ENCODE results near the gene USP33.
A peak's percentile ranks its signal among the peaks of the same experiment; 100 is the strongest.
"Not testable (repeated sequence)": the region's sequence is repeated elsewhere in the genome, so short reads cannot be mapped to it uniquely, and the experiment has no call there.

USP33 gene

DNA sequence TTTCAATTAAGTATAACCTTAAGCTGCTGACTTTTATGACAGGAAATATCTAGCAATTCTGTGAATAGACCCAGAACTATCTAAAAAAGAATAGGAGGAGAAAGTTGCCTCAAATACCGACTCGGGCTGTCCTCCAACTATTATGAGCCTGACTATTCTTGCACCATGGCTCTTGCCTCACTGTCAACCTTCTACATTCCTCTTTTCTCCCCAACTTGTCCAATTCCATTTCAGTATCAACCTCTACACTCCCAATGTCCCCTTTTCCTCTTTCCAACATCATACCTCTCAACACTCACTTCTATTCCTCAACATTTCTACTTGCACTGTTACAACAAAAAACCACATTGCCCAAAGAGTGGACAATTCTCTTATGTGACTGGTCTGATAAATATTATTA is 79.5 kb downstream of the USP33 start:
- no peak for DNase-seq
- intact Hi-C loops (cut with DNase I): loop anchor here (5.0 kb wide), 4 partner anchors 143 to 533 kb away; partner anchors contain the start of genes AK5 and PIGK

GRCh38 chr1:77678660-77679610 is 80.7 kb downstream of the USP33 start:
- intact Hi-C loops (cut with DNase I): no loop called here
- DNase-seq: no peak

- intact Hi-C loops (cut with DNase I); DNase-seq: not testable (repeated sequence)
Observed at GRCh38 chr1:77674807-77675206, 84.8 kb downstream of the USP33 start.

DNA sequence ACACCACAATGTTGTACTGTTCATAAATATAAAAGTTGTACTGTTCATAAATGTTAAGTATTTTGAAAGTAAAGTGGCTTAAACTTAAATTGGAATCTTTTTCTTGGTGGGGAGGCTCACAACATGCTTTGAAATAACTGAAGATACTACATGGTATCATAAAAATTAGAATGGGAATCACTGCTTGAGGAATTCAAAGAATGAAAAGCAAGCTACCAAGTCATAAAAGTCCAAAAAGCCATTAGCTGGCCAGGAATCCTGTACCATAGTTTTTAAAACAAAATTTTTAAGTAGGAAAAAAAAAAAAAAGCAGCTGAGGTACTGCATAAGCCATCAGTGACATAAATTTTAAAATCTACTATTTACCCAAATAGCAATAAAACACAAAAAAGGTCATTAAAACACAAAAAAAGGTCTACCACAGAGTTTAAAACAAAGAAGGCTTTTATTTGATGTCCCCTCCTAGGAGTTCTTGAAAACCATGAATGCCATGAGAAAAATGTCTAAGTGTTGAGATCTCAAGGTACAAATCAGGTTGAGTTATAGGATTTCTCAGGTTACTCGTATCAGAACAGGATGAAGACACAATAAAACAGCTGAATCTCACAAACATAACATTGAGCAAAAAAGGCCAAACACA is 85.8 kb downstream of the USP33 start:
- no peak for DNase-seq
- intact Hi-C loops (cut with DNase I): no loop called here

GRCh38 chr1:77673030-77673429 is 86.6 kb downstream of the USP33 start:
- no peak for DNase-seq
- intact Hi-C loops (cut with DNase I): no loop called here

GRCh38 chr1:77672374-77672773 is 87.3 kb downstream of the USP33 start:
- intact Hi-C loops (cut with DNase I): no loop called here
- no peak for DNase-seq

GRCh38 chr1:77671836-77672235 is 87.8 kb downstream of the USP33 start:
- intact Hi-C loops (cut with DNase I): no loop called here
- DNase-seq: peak in 1 of 42 donors; percentile 32

DNA sequence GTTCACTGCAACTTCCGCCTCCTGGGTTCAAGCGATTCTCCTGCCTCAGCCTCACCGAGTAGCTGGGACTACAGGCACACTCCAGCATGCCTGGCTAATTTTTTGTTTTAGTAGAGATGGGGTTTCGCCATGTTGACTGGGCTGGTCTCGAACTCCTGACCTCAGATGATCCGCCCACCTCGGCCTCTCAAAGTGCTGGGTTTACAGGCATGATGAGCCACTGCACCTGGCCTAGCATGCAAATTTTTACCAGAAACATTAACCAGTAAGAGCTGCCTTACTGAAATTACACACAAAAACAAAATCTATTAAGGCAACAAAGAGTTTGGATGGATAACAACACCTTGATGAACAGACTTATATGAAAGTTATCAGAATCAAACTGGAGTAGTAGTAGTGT is 89.3 kb downstream of the USP33 start:
- intact Hi-C loops (cut with DNase I): no loop called here
- no peak for DNase-seq

GRCh38 chr1:77668924-77669449 is 90.7 kb downstream of the USP33 start:
- intact Hi-C loops (cut with DNase I): no loop called here
- DNase-seq: no peak

- DNase-seq: no peak
- intact Hi-C loops (cut with DNase I): no loop called here
Observed at GRCh38 chr1:77664939-77665516, 94.6 kb downstream of the USP33 start.

DNA sequence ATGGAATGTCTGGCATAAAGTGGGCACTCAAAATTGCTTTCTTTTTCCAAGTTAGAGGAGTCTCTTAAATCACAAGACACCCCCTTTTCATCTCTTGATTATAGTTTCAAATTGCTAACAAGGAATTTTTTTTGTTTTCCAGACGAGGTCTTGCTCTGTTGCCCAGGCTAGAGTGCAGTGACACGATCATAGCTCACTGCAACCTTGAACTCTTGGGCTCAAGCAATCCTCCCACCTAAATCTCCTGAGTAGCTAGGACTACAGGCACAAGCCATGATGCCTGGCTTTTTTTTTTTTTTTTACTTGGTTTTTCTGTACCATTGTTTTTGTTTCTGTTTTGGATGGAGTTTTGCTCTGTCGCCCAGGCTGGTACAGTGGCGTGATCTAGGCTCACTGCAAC is 98.0 kb downstream of the USP33 start:
- intact Hi-C loops (cut with DNase I): no loop called here
- DNase-seq: no peak

DNA sequence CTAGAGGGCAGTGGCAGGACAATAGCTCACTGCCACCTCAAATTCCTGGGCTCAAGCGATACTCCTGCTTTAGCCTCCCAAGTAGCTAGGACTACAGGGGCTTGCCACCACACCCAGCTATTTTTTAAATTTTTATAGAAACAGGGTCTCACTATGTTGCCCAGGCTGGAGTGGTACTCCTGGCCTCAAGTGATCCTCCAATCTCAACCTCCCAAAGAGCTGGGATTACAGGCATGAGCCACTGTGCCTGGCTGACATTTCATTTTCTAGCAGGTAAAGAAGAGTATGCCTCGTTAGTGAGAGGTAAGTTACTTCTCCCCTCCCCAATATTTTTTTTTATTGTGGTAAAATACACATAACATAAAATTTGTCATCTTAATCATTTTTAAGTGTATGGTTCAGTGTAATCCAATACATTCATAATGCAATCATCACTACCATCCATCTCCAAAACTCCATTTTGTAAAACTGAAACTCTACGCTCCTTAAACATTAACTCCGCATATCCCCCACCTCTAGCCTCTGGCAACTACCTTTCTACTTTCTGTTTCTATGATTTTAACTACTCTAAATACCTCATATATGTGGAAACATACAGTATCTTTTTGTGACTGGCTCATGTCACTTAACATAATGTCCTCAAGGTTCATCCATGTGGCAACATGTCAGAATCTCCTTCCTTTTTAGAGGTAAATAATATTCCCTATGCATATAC is 99.6 kb downstream of the USP33 start:
- no peak for DNase-seq
- intact Hi-C loops (cut with DNase I): no loop called here

DNA sequence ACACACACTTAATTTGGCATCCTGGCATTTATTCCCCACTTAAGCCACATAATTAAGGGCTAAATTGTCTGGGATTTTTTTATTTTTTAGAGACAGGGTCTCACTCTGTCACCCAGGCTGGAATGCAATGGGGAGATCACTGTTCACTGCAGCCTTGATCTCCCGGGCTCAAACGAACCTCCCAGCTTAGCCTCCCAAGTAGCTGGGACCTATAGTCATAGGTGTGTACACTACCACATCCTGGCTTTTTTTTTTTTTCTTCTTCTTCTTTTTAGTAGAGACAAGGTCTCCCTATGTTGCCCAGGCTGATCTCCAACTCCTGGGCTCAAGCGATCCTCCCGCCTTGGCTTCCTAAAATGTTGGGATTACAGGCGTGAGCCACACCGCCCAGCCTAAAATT is 101.4 kb downstream of the USP33 start:
- intact Hi-C loops (cut with DNase I): no loop called here
- DNase-seq: no peak

GRCh38 chr1:77655431-77655974 is 104.1 kb downstream of the USP33 start:
- no peak for DNase-seq
- intact Hi-C loops (cut with DNase I): no loop called here

DNA sequence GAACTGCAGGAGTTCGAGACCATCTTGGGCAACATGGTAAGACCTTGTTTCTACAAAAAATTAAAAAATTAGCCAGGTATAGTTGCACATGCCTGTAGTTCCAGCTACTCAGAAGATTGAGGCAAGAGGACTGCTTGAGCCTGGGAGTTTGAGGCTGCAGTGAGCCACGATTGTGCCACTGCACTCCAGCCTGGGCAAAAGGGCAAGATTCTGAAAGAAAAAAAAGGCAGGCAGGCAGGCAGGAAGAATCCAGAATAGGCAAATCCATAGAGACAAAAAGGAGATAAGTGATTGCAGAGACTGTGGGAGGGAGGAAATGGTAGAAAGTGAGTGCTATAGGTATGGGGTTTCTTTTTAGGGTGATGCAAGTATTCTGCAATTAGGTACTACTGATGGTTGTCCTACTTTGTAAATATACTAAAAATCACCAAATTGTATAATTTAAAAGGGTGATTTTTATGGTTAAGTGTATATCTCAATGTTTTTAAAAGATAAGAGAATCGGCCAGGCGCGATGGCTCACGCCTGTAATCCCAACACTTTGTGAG is 106.6 kb downstream of the USP33 start:
- intact Hi-C loops (cut with DNase I): no loop called here
- no peak for DNase-seq

DNA sequence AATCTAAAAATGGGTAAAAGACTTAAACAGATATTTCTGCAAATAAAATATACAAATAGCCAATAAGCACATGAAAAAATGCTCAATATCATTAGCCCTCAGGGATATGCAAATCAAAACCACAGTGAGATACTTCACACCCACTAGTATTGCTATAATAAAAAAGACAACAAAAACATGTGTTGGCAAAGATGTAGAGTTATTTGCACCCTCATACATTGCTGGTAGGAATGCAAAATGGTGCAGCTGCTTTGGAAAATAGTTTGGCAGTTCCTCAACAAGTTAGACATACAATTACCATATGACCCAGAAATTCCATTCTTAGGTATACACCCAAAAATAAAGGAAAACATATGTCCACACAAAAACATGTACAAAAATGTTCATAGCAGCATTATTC is 107.4 kb downstream of the USP33 start:
- intact Hi-C loops (cut with DNase I): no loop called here

DNA sequence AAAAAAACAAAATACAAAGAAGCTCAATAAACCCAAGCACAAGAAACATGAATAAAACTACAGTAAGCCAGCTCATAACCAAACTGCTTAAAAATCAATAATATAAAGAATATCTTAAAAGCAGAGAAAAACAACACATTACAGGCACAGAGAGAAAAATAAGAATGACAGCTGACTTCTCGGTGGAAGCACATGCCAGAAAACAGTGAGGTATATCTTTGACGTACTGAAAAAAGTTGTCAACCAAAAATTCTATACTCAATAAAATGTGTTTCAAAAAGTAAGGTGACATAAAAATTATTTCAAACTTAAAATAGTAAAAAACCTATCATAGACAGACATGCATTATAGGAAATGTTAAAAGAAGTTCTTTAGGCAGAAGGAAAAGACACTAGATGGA is 110.5 kb downstream of the USP33 start:
- intact Hi-C loops (cut with DNase I): no loop called here
- no peak for DNase-seq

More for the DNA sequence above, 107.4 kb downstream of the USP33 start:
- no peak for DNase-seq

DNA sequence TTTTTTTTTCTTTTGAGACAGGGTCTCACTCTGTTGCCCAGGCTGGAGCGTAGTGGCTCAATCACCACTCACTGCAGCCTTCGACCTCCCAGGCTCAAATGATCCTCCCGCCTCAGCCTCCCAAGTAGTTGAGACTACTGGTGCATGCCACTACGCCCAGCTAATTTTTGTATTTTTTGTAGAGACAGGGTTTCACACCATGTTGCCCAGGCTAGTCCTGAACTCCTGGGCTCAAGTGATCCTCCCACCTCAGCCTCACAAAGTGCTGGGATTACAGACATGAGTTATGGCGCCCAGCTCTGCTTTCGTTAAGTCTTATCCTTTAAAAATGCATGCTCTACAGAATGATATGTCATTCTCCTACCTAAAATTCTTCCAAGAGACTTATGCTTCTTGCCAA is 113.4 kb downstream of the USP33 start:
- DNase-seq; intact Hi-C loops (cut with DNase I): not testable (repeated sequence)

All from head of caudate nucleus (tissue), 42 donors.